HepG2 (cell line): ENCODE data around the gene EPB41L4A. TPM values are rescaled to one million over a fixed set of nuclear protein-coding genes. Genes with fewer than 3 reads are reported as not detected.

Source experiments
- ATAC-seq: fragments of 200-7000 bp; cut with Tn5 transposase; 3 replicates; pipeline ENCODE4 v1.9.1; 2020; ENCODE audit warnings: mild to moderate bottlenecking, moderate library complexity
- BruUV-seq: library from RNA; stranded (reverse); fragments of 400-500 nt; replicated peaks from 2 replicates; lab custom pipeline; 2021; lab: Mats Ljungman, UMichigan
- CTCF ChIA-PET: fragments of 300-600 bp; formaldehyde crosslinking; extraction: SDS; loops from one replicate; lab custom pipeline; 2021; ENCODE audit warnings: low total read pairs, inconsistent platforms, low intra/inter-chr PET ratio; lab: Yijun Ruan, JAX
- POLR2A ChIA-PET: fragments of 350-600 bp; sonication (Branson Sonifier 250); formaldehyde crosslinking; loops from one replicate; lab custom pipeline; 2020; ENCODE audit warnings: antibody characterized with exemption, inconsistent platforms; lab: Yijun Ruan, JAX
- DNase-seq: peaks from one replicate; pipeline ENCODE4 v3.0.0-alpha.2; 2015; ENCODE audit warnings: low spot score
- FAIRE-seq: peaks from 3 replicates; lab custom pipeline; 2011; peaks lifted over from hg19 to GRCh38; lab: Jason Lieb, UNC
- H2AFZ ChIP-seq: one replicate; pipeline ENCODE4 v1.6.1; 2011; ENCODE audit warnings: low read length, inconsistent platforms
- H3K27ac ChIP-seq: fragments of 300-600 bp; 3 replicates; pipeline ENCODE4 v1.8.0; 2011; ENCODE audit warnings: mixed run types, mild to moderate bottlenecking, mixed read lengths, low read length, inconsistent platforms; ENCODE audit not compliant: insufficient read depth; ENCODE audit errors: extremely low read length
- H3K27me3 ChIP-seq, 2 experiments: fragments of 200-600 bp in 1 of 2; 2 replicates in 1 of 2; 3 replicates in 1 of 2; pipeline versions ENCODE4 v1.6.0 to v1.8.0; 2011; ENCODE audit warnings: low read length in 2 of 2, mild to moderate bottlenecking in 2 of 2, moderate library complexity in 2 of 2, inconsistent platforms in 1 of 2; ENCODE audit not compliant: insufficient read depth in 2 of 2, control insufficient read depth in 1 of 2
- H3K36me3 ChIP-seq, 2 experiments: fragments of 200-600 bp in 1 of 2; replicated peaks in 1 of 2; 2 replicates in 1 of 2; 3 replicates in 1 of 2; pipeline versions ENCODE4 v1.5.1 to v1.8.0; 2011; ENCODE audit warnings: low read length in 2 of 2, inconsistent platforms in 1 of 2; ENCODE audit not compliant: insufficient read depth in 2 of 2, control insufficient read depth in 1 of 2
- H3K4me1 ChIP-seq: 2 replicates; pipeline ENCODE4 v1.5.1; 2012; ENCODE audit warnings: low read length, inconsistent platforms; ENCODE audit not compliant: insufficient read depth
- H3K4me2 ChIP-seq: 2 replicates; pipeline ENCODE4 v1.6.0; 2011; ENCODE audit warnings: low read depth, low read length, inconsistent platforms
- H3K4me3 ChIP-seq, 3 experiments: fragments of 200-600 bp in 1 of 3; sonication (generic), shearing (Covaris generic) in 1 of 3; replicated peaks in 1 of 3; 2 replicates each; pipeline ENCODE4 v1.5.1; 2011 to 2016; ENCODE audit warnings: low read length in 3 of 3, inconsistent platforms in 2 of 3, low read depth in 2 of 3, mild to moderate bottlenecking in 2 of 3, control low read depth in 1 of 3, mixed read lengths in 1 of 3; ENCODE audit not compliant: insufficient read depth in 1 of 3
- H3K79me2 ChIP-seq: one replicate; pipeline ENCODE4 v1.6.1; 2011; ENCODE audit warnings: low read length, inconsistent platforms; ENCODE audit not compliant: insufficient read depth
- H3K9ac ChIP-seq: 2 replicates; pipeline ENCODE4 v1.6.0; 2011; ENCODE audit warnings: mild to moderate bottlenecking, low read depth, low read length, inconsistent platforms; ENCODE audit not compliant: insufficient read depth
- H3K9me3 ChIP-seq: 2 replicates; pipeline ENCODE4 v1.5.1; 2012; ENCODE audit warnings: mild to moderate bottlenecking, low read length
- H4K20me1 ChIP-seq: 2 replicates; pipeline ENCODE4 v1.6.0; 2011; ENCODE audit warnings: inconsistent platforms, mild to moderate bottlenecking, low read length, moderate library complexity; ENCODE audit not compliant: insufficient read depth
- ATF3 ChIP-seq: sonication (generic); formaldehyde crosslinking; IDR thresholded peaks from 2 replicates; pipeline ENCODE4 v1.4.0; 2020; ENCODE audit warnings: missing genetic modification reagents
- BRCA1 ChIP-seq: sonication (generic); formaldehyde crosslinking; IDR thresholded peaks from 2 replicates; pipeline ENCODE4 v1.4.0; 2020; ENCODE audit warnings: missing genetic modification reagents
- IKZF5 ChIP-seq: IDR thresholded peaks from 2 replicates; pipeline ENCODE4 v1.6.1; 2018; ENCODE audit warnings: missing genetic modification reagents, mild to moderate bottlenecking, missing compliant biosample characterization
- IRF1 ChIP-seq: sonication (generic); formaldehyde crosslinking; IDR thresholded peaks from 2 replicates; pipeline ENCODE4 v1.4.0; 2020; ENCODE audit warnings: low read depth, mild to moderate bottlenecking, missing genetic modification reagents
- KMT2A ChIP-seq: sonication (generic); formaldehyde crosslinking; IDR thresholded peaks from 2 replicates; pipeline ENCODE4 v1.4.0; 2020; ENCODE audit warnings: missing genetic modification reagents
- MLX ChIP-seq: IDR thresholded peaks from 2 replicates; pipeline ENCODE4 v1.6.1; 2016
- RAD51 ChIP-seq: fragments of 450-650 bp; IDR thresholded peaks from 2 replicates; pipeline ENCODE4 v1.6.1; 2016; ENCODE audit warnings: borderline replicate concordance
- TEAD3 ChIP-seq: optimal IDR thresholded peaks from 2 replicates; pipeline ENCODE3; 2016; ENCODE audit warnings: borderline replicate concordance
- ZBTB40 ChIP-seq, 2 experiments: fragments of 450-650 bp in 1 of 2; sonication (generic) in 1 of 2; formaldehyde crosslinking in 1 of 2; IDR thresholded peaks; 2 replicates each; pipeline versions ENCODE4 v1.6.1 to v1.8.0; 2016 to 2022; ENCODE audit warnings: antibody characterized with exemption in 1 of 2, mild to moderate bottlenecking in 1 of 2, missing genetic modification reagents in 1 of 2
- ZNF781 ChIP-seq: sonication (generic); formaldehyde crosslinking; IDR thresholded peaks from 2 replicates; pipeline ENCODE4 v1.5.1; 2020; ENCODE audit warnings: borderline replicate concordance, mild to moderate bottlenecking, missing genetic modification reagents; ENCODE audit errors: not compliant biosample characterization
- ZSCAN21 ChIP-seq: sonication (generic); formaldehyde crosslinking; IDR thresholded peaks from 2 replicates; pipeline ENCODE4 v1.8.0; 2022; ENCODE audit warnings: mild to moderate bottlenecking, missing genetic modification reagents, moderate library complexity, borderline replicate concordance
- WGBS: methylation state at CpG from one replicate; pipeline ENCODE4 v1.1.6; 2017; ENCODE audit warnings: low lambda C conversion rate; 5-methylcytosine and 5-hydroxymethylcytosine counted together
- in situ Hi-C: cut with HindIII; loops from 2 replicates; pipeline ENCODE4 v1.10.0; 2017; ENCODE audit warnings: low pct_unique_long_range_greater_than_20kb; ENCODE audit not compliant: extremely low pct_ligation_motif_present
- intact Hi-C: fragments of 100-400 bp; cut with micrococcal nuclease; formaldehyde crosslinking; loops from one replicate; pipeline ENCODE4 v1.10.0; 2022; ENCODE audit not compliant: unreplicated experiment
- polyA plus RNA-seq, 8 experiments: library from polyadenylated mRNA; depleted of rRNA in 3 of 8; stranded (reverse) in 7 of 8; unstranded in 1 of 8; fragments of >200 nt; fragmentation: Illumina TruSeq in 4 of 8; extraction: Trizol in 4 of 8; gene quantifications; 2 replicates each; pipeline versions ENCODE4 v1.2.1 to v1.2.3, GENCODE V29; 2011 to 2016; ENCODE audit warnings: low read depth in 4 of 8, missing spikeins in 1 of 8, mixed read lengths in 1 of 8; ENCODE audit not compliant: insufficient read depth in 1 of 8
- total RNA-seq, 5 experiments: library from RNA; depleted of rRNA; stranded (reverse); fragments of >200 nt; fragmentation: Illumina TruSeq; extraction: Trizol; gene quantifications; 2 replicates each; pipeline ENCODE4 v1.2.3, GENCODE V29; 2016; ENCODE audit warnings: low read depth in 1 of 5

EPB41L4A gene
- total and polyA plus RNA-seq, 2 of the 13 experiments (the other 11 are each of a cell fraction or from before 2014, with no cell fraction given), result 0.07 TPM; not detected in 1

- peaks cover 22% of the 10 kb centered on the region for H3K79me2 ChIP-seq
- in situ Hi-C loops, result no loop called here
- ATAC-seq, result no peak
- H3K4me2 ChIP-seq, result no peak overlapping the region
- H3K9ac ChIP-seq, result no peak overlapping the region
- no peak overlapping the region for H3K27ac ChIP-seq
- no peak overlapping the region for H3K4me3 ChIP-seq
- peaks cover 0 to 5% of the 10 kb centered on the region in 2 experiments; a peak in 2 of 5 replicates for H3K27me3 ChIP-seq
- peaks cover 30% of the 10 kb centered on the region for H3K4me1 ChIP-seq
- peaks cover 5 to 25% of the 10 kb centered on the region in 2 experiments for H3K36me3 ChIP-seq
- H2AFZ ChIP-seq, result peak overlapping the region; percentile 32
- no peaks in the 10 kb centered on the region for H3K9me3 ChIP-seq
- CTCF ChIA-PET, result no interaction called here
- BruUV-seq, result no TSS peak
- FAIRE-seq, result no peak
- no peak for DNase-seq
- 50% methylated on average over 5 of the region's 5 CpGs for WGBS
- POLR2A ChIA-PET, result no interaction called here
- intact Hi-C loops, result no loop called here
- H4K20me1 ChIP-seq, result peaks cover 15% of the 10 kb centered on the region; the same call in 1 of the 2 replicates
- TF ChIP-seq IRF1 (CRISPR knock-in tag) (no peak), TEAD3 (no peak), KMT2A (CRISPR knock-in tag) (no peak), ZBTB40 (IDR thresholded peaks at IDR 0.05) (no peak), ZBTB40 (CRISPR knock-in tag; IDR thresholded peaks at IDR 0.05) (no peak), MLX (CRISPR knock-in tag) (no peak), IKZF5 (no peak), ZNF781 (CRISPR knock-in tag) (no peak), BRCA1 (CRISPR knock-in tag) (no peak), ATF3 (CRISPR knock-in tag) (no peak), ZSCAN21 (CRISPR knock-in tag) (no peak), RAD51 (no peak)
Observed at GRCh38 chr5:112159435-112159834, 259.6 kb downstream of the EPB41L4A start.
